SHP77 (cell line): Measurements from ENCODE around the gene MYBBP1A.

Source experiments
- DNase-seq, 2 experiments: peaks; one replicate each; lab custom pipeline; 2025; lab: John Stamatoyannopoulos, UW

MYBBP1A gene

DNA sequence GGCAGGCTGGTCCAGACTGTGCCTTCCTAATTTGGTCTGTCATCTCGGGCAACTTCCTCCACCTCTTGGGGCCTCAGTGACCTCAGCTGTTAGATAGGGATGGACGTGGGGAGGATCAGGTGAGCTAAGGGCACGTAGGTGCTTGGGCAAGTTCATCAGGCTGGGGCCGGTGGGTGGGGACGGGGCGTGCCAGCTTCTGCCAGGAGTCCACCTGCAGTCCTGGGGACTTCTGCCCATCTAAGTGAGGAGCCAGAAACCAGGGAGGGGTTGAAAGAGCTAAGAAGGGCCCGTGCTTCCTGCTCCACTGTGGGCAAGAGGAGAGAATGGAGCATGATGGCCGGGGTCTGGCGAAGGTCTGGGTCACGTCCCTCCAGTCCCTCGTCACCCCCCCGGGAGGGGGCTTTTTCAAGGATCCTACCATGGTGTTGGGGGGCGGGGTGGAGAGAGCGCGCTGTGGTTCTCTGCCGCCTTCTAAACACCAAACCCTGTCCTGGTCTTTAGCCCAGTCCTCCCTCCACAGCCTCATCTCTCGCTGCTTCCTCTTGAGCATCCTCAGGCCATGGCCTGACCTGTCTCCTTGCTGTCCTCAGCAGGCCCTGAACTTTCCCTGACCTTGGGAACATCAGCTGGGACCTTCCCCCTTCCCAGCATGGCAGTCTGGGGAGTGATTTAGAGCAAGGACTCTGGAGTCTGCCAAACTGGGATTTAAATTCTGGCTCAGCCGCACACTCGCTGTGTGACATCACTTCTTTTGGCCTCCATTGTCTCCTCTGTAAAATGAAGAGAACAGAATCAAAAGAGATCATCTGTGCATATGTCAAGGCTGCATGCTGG lies 34.9 kb downstream of the MYBBP1A start:
- DNase-seq = no peak

- no peak for DNase-seq
Measured at GRCh38 chr17:4519361-4519788, 35.8 kb downstream of the MYBBP1A start.

DNA sequence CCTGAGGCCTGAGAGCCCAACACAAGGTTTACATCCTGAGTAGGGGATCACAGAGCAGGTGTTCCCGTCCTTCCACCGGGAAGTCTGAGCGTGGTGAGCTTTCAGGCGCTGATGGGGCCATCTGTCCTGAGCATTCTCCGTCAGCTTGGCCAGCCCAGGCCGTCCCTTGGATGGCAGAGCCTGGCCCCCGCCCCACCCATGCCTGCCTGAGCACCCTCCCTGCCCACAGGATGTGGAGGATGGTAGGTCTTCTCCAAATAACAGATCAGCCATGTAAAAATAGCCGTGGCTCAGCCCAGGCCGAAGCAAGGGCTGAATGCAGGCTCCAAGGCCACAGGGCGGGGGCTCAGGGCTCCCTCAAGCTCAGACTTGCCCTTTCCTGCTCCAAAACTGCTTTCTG lies 36.3 kb downstream of the MYBBP1A start:
- no peak for DNase-seq

DNA sequence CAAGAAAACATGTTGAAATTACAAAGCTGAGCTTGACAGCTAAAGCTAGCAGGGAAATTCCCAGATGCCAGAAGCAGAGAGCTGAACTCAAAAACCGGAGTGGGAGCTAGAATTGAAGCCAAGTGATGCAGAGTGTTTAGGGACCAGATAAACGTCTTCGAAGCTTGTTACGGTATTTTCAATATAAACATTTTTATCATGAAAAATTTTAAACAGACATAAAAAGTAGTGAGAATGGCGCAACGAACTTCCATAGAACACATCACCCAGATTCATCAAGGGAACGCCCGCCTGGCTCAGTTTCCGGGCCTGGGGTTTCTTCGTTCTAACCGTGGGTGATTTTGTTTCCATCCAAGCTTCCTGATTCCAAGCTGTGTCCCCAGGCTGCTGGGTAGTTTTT lies 38.4 kb downstream of the MYBBP1A start:
- no peak for DNase-seq

- DNase-seq = no peak
Measured at GRCh38 chr17:4515501-4515900, 39.7 kb downstream of the MYBBP1A start.

GRCh38 chr17:4514779-4515178 lies 40.4 kb downstream of the MYBBP1A start:
- DNase-seq = no peak

DNA sequence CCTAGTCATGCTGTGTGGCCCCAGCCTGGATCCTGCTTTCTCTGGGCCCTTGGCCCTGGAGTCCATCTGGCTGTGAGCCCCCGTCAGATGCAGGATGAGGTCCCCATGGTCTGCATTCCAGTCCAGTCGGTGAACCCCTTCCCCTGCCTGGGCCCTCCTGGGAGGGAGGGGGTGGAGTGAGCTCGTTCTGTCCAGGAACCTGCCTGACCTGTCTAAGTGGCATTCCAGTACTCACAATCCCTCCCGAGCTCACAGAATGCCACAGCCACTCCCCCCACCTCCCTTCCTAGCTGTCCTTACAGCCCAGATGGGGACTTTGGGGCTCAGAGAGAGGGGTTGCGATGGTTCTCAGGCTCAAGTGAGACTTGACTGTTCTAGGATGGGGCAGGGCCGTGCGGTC lies 41.0 kb downstream of the MYBBP1A start:
- DNase-seq = no peak

GRCh38 chr17:4513113-4514032 lies 41.8 kb downstream of the MYBBP1A start:
- DNase-seq = no peak

GRCh38 chr17:4512156-4513112 lies 42.8 kb downstream of the MYBBP1A start:
- no peak for DNase-seq

- no peak for DNase-seq
Measured at GRCh38 chr17:4511199-4511932, 43.8 kb downstream of the MYBBP1A start.

- DNase-seq = no peak
Measured at GRCh38 chr17:4510618-4510941, 44.6 kb downstream of the MYBBP1A start.

- no peak for DNase-seq
Measured at GRCh38 chr17:4509923-4510617, 45.1 kb downstream of the MYBBP1A start.

- no peak for DNase-seq
Measured at GRCh38 chr17:4509401-4509800, 45.8 kb downstream of the MYBBP1A start.

GRCh38 chr17:4508207-4508606 lies 47.0 kb downstream of the MYBBP1A start:
- no peak for DNase-seq

DNA sequence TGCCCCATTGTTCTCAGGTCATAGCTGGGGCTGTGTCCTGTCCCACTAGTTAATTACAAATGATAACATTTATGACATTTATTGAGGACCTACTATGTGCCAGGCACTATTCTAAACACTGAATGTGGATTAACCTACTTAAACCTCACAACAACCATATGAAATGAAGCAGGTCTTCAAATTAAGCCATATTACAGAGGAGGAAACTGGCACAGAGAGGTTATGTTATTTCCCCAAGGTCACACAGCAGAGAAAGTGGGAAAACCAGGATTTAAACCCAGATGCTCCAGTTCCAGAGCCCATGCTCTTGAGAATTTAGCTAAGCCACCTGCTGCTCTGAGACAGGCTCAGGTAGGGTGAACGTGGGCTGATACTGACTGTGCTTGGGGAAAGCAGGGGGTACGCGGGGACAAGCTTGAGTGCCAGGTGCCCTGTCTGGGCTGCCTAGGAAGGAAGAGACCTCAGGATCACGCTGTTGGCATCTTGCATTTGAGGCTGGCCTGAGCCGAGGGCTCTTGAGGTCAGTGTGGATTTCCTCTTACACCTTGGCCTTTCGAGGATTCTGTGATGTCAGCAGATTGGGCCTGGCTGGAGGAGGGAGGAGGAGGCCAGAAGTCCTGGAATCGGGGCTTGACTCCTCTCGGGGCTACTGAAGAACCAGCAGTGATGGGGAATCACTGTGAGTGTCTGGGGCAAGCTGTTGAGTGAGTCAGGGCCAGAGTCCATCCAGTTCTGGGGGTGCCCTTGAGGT lies 47.6 kb downstream of the MYBBP1A start:
- no peak for DNase-seq

GRCh38 chr17:4506892-4507291 lies 48.3 kb downstream of the MYBBP1A start:
- DNase-seq = no peak

- DNase-seq = no peak
Measured at GRCh38 chr17:4506175-4506813, 48.9 kb downstream of the MYBBP1A start.

GRCh38 chr17:4505187-4505586 lies 50.0 kb downstream of the MYBBP1A start:
- DNase-seq = no peak

- DNase-seq = no peak
Measured at GRCh38 chr17:4504188-4504587, 51.0 kb downstream of the MYBBP1A start.
